B cell (primary cell): Measurements from ENCODE around the gene NOS3. TPM values are rescaled to one million over a fixed set of nuclear protein-coding genes. Genes with fewer than 3 reads are reported as not detected.

Source experiments
- ATAC-seq: fragments of 200-7000 bp; cut with Tn5 transposase; one replicate; pipeline ENCODE4 v1.10.0; 2021; ENCODE audit warnings: low read depth, mild to moderate bottlenecking, moderate number of reproducible peaks, moderate library complexity
- CTCF ChIA-PET: fragments of 350-600 bp; sonication (Branson Sonifier 250); formaldehyde crosslinking; loops from one replicate; lab custom pipeline; 2021; ENCODE audit warnings: antibody characterized with exemption, inconsistent platforms; lab: Charles Lee
- POLR2A ChIA-PET: fragments of 350-600 bp; sonication (Branson Sonifier 250); formaldehyde crosslinking; loops from one replicate; lab custom pipeline; 2021; ENCODE audit warnings: antibody characterized with exemption; lab: Charles Lee
- DNase-seq: peaks from one replicate; pipeline ENCODE4 v3.0.0; 2013
- H2AFZ ChIP-seq: 2 replicates; pipeline ENCODE4 v1.6.1; 2012; ENCODE audit warnings: mild to moderate bottlenecking, low read depth, low read length; ENCODE audit not compliant: insufficient read depth, poor library complexity, severe bottlenecking
- H3K27ac ChIP-seq, 2 donors: 1 replicate in 1 of 2; 2 replicates in 1 of 2; pipeline ENCODE4 v1.5.1; 2012 to 2013; ENCODE audit warnings: low read length in 2 of 2, mild to moderate bottlenecking in 2 of 2, moderate library complexity in 1 of 2
- H3K27me3 ChIP-seq, 4 experiments: fragments of 200-600 bp in 1 of 4; sonication (generic) in 1 of 4; replicated peaks in 1 of 4; 1 replicate in 2 of 4; 2 replicates in 2 of 4; pipeline versions ENCODE4 v1.6.1 to v1.7.0; 2013 to 2016; ENCODE audit warnings: low read length in 3 of 4, mild to moderate bottlenecking in 2 of 4, mixed read lengths in 1 of 4, moderate library complexity in 1 of 4; ENCODE audit not compliant: insufficient read depth in 4 of 4, control insufficient read depth in 3 of 4; ENCODE audit errors: control extremely low read depth in 1 of 4
- H3K36me3 ChIP-seq, 2 experiments: replicated peaks in 1 of 2; 1 replicate in 1 of 2; 2 replicates in 1 of 2; pipeline versions ENCODE4 v1.6.1 to v1.7.1; 2013; ENCODE audit warnings: low read length in 1 of 2; ENCODE audit not compliant: insufficient read depth in 2 of 2, control insufficient read depth in 1 of 2; ENCODE audit errors: control extremely low read depth in 1 of 2, extremely low read depth in 1 of 2
- H3K4me1 ChIP-seq, 2 donors: fragments of 200-600 bp in 1 of 2; sonication (generic) in 1 of 2; 1 replicate in 1 of 2; 2 replicates in 1 of 2; pipeline versions ENCODE4 v1.5.1 to v1.6.1; 2013 to 2017; ENCODE audit warnings: low read length in 2 of 2; ENCODE audit not compliant: control insufficient read depth in 2 of 2, insufficient read depth in 2 of 2
- H3K4me2 ChIP-seq: replicated peaks from 2 replicates; pipeline ENCODE3; 2012; ENCODE audit warnings: mild to moderate bottlenecking, low read depth, low read length; ENCODE audit not compliant: poor library complexity, severe bottlenecking
- H3K4me3 ChIP-seq, 5 experiments: fragments of 200-600 bp in 1 of 5; sonication (generic) in 1 of 5; 1 replicate in 3 of 5; 2 replicates in 2 of 5; pipeline versions ENCODE4 v1.5.1 to v1.7.0; 2011 to 2016; ENCODE audit warnings: low read length in 4 of 5, mild to moderate bottlenecking in 4 of 5, low read depth in 2 of 5, control low read depth in 1 of 5, moderate library complexity in 1 of 5; ENCODE audit not compliant: insufficient read depth in 1 of 5; ENCODE audit errors: control extremely low read depth in 1 of 5, extremely low read depth in 1 of 5
- H3K79me2 ChIP-seq: fragments of 200-600 bp; sonication (generic); one replicate; pipeline ENCODE4 v1.6.0; 2016; ENCODE audit warnings: low read length; ENCODE audit not compliant: control insufficient read depth, insufficient read depth
- H3K9ac ChIP-seq: fragments of 200-600 bp; sonication (generic); 2 replicates; pipeline ENCODE4 v1.6.1; 2017; ENCODE audit warnings: mild to moderate bottlenecking, low read length, moderate library complexity
- H3K9me3 ChIP-seq, 3 donors: one replicate each; pipeline versions ENCODE4 v1.6.1 to v1.7.1; 2013; ENCODE audit warnings: low read length in 2 of 3; ENCODE audit not compliant: control insufficient read depth in 2 of 3, insufficient read depth in 1 of 3; ENCODE audit errors: control extremely low read depth in 1 of 3
- H4K20me1 ChIP-seq: 2 replicates; pipeline ENCODE4 v1.6.0; 2012; ENCODE audit warnings: mild to moderate bottlenecking, low read length; ENCODE audit not compliant: insufficient read depth, control insufficient read depth, poor library complexity, severe bottlenecking
- H3K27ac Mint-ChIP-seq: one replicate; pipeline ENCODE4 v1.8.0; 2021; ENCODE audit warnings: mixed read lengths
- H3K27me3 Mint-ChIP-seq: one replicate; pipeline ENCODE4 v1.8.0; 2021; ENCODE audit warnings: mixed read lengths
- H3K4me1 Mint-ChIP-seq: one replicate; pipeline ENCODE4 v1.8.0; 2021; ENCODE audit warnings: mixed read lengths
- H3K4me3 Mint-ChIP-seq: one replicate; pipeline ENCODE4 v1.8.0; 2021; ENCODE audit warnings: mixed read lengths
- H3K9me3 Mint-ChIP-seq: one replicate; pipeline ENCODE4 v1.8.0; 2022; ENCODE audit warnings: mixed read lengths; ENCODE audit not compliant: insufficient read depth
- CTCF ChIP-seq: fragments of 200-600 bp; IDR thresholded peaks from one replicate; pipeline ENCODE4 v1.8.0; 2022; ENCODE audit warnings: antibody characterized with exemption, mild to moderate bottlenecking
- EZH2 ChIP-seq: IDR thresholded peaks from 2 replicates; pipeline ENCODE4 v1.6.1; 2012; ENCODE audit warnings: borderline replicate concordance, low read depth, mild to moderate bottlenecking, moderate library complexity, low read length; ENCODE audit not compliant: insufficient read depth, poor library complexity, severe bottlenecking
- WGBS: methylation state at CpG from one replicate; pipeline ENCODE4 v1.1.5; 2013; ENCODE audit warnings: missing lambda C conversion rate; ENCODE audit not compliant: insufficient coverage; 5-methylcytosine and 5-hydroxymethylcytosine counted together
- intact Hi-C: fragments of 100-400 bp; cut with micrococcal nuclease; formaldehyde crosslinking; loops from one replicate; pipeline ENCODE4 v1.10.0; 2022
- polyA plus RNA-seq: library from polyadenylated mRNA; depleted of rRNA; stranded (reverse); fragments of >200 nt; gene quantifications from 2 replicates; pipeline ENCODE4 v1.2.3, GENCODE V29; 2012
- total RNA-seq, 2 donors: library from RNA; stranded (reverse); fragments of 120-200 nt in 1 of 2; gene quantifications; 1 replicate in 1 of 2; 2 replicates in 1 of 2; pipeline versions ENCODE4 v1.2.3 to v1.2.4, GENCODE V29; 2013 to 2022

Gene NOS3
- total and polyA plus RNA-seq, 2 donors (not counting 1 experiment from before 2014, with no cell fraction given): 0.39 to 0.54 TPM

DNA sequence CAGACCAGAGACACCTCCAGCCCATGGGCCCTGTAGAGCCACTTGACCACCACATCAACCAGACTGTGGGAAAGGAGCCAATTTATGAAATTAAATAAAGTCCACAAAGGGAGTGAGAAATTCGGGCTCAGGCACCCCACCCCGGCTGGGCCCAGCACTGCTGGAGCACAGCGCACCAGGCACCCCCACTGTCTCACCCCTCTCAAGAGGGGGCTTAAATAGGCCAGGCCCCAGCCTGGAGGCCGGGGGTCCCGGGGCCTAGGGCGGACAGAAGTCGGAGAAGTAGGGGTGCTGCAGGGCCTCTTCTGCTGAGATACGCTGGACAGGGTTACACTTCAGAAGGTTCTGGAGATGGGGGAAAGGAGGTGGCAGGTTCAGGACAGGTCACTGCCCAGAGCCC lies 62.9 kb downstream of the NOS3 start:
- ATAC-seq: no peak

DNA sequence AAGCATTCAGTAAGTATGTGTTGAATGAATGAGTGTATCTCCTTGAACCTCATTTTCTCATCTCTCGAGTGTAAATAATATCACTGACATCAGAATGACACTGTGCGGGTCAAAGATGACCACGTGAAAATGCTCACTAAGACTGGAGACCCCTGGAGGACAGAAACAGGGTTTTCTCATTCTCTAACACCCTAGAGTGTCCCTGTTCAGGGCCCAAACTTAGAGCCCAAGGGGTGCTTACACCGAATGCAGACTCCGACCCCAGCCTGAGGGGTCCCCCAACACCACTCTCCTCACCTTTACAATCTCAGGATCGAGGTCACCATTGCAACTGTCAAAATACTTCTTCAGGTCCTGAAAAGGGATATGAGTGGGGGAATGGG lies 65.5 kb downstream of the NOS3 start:
- ATAC-seq: no peak
- ChIA-PET POLR2A (no interaction called here), CTCF (no interaction called here)
- TF ChIP-seq CTCF (no peak), EZH2 (no peak)
- Mint-ChIP-seq H3K27ac (no peak overlapping the region), H3K9me3 (no peaks in the 10 kb centered on the region), H3K27me3 (peaks cover 6% of the 10 kb centered on the region), H3K4me1 (peaks cover 36% of the 10 kb centered on the region), H3K4me3 (peak overlapping the region; percentile 96)
- Histone ChIP-seq H3K4me3 (no peak overlapping the region), H2AFZ (no peak overlapping the region), H3K36me3 (no peaks in the 10 kb centered on the region), H3K4me2 (no peak overlapping the region), H3K9ac (no peak overlapping the region), H3K27me3 (peaks cover 0 to 9% (median 3%) of the 10 kb centered on the region in 4 experiments), H3K9me3 (no peaks in the 10 kb centered on the region), H4K20me1 (peaks cover 14% of the 10 kb centered on the region), H3K4me1 (peaks cover 26 to 36% of the 10 kb centered on the region in 2 donors), H3K27ac (no peak overlapping the region), H3K79me2 (peaks cover 24% of the 10 kb centered on the region)
- DNase-seq: no peak
- 96% methylated on average over 4 of the region's 6 CpGs for WGBS
- intact Hi-C loops: loop anchor here (5.0 kb wide), 1 partner anchor 44 kb away; no protein-coding TSS in a partner anchor

More for the DNA sequence above, 62.9 kb downstream of the NOS3 start:
- TF ChIP-seq CTCF (no peak), EZH2 (no peak)
- Histone ChIP-seq H3K4me3 (no peak overlapping the region), H4K20me1 (no peaks in the 10 kb centered on the region), H3K9ac (no peak overlapping the region), H3K4me2 (no peak overlapping the region), H3K27ac (no peak overlapping the region), H3K9me3 (no peaks in the 10 kb centered on the region), H2AFZ (no peak overlapping the region), H3K27me3 (peaks cover 0 to 13% (median 3%) of the 10 kb centered on the region in 4 experiments), H3K79me2 (peaks cover 6% of the 10 kb centered on the region), H3K4me1 (peaks cover 13 to 18% of the 10 kb centered on the region in 2 donors), H3K36me3 (no peaks in the 10 kb centered on the region)
- Mint-ChIP-seq H3K9me3 (no peaks in the 10 kb centered on the region), H3K4me3 (no peak overlapping the region), H3K4me1 (peaks cover 19% of the 10 kb centered on the region), H3K27me3 (peaks cover 6% of the 10 kb centered on the region), H3K27ac (no peak overlapping the region)
- 95% methylated on average over 6 of the region's 8 CpGs for WGBS
- intact Hi-C loops: no loop called here
- ChIA-PET CTCF (no interaction called here), POLR2A (no interaction called here)
- no peak for DNase-seq
